HEK293 (cell line): Measurements from ENCODE around the gene ZCCHC24.

Experiments used
- CTCF ChIA-PET: fragments of 350-600 bp; formaldehyde crosslinking; extraction: SDS; loops from one replicate; lab custom pipeline; 2021; ENCODE audit warnings: antibody characterized with exemption; lab: Yijun Ruan, JAX
- POLR2A ChIA-PET: fragments of 300-600 bp; formaldehyde crosslinking; extraction: SDS; loops from one replicate; lab custom pipeline; 2020; ENCODE audit warnings: antibody characterized with exemption, inconsistent platforms; lab: Yijun Ruan, JAX
- H3K27ac ChIP-seq: fragments of 200-500 bp; sonication (Bioruptor generic); 2 replicates; pipeline ENCODE4 v1.5.1; 2014; ENCODE audit warnings: low read depth, low read length, control low read depth, inconsistent platforms; ENCODE audit errors: extremely low read depth
- H3K36me3 ChIP-seq, 2 experiments: fragments of 200-500 bp in 1 of 2; sonication (Bioruptor generic) in 1 of 2; 1 replicate in 1 of 2; 2 replicates in 1 of 2; pipeline ENCODE4 v1.5.1; 2014 to 2017; ENCODE audit warnings: inconsistent platforms in 2 of 2, low read length in 2 of 2; ENCODE audit not compliant: control insufficient read depth in 2 of 2, insufficient read depth in 1 of 2
- H3K4me1 ChIP-seq: fragments of 200-500 bp; sonication (Bioruptor generic); 2 replicates; pipeline ENCODE4 v1.5.1; 2014; ENCODE audit warnings: mild to moderate bottlenecking, low read length, inconsistent platforms; ENCODE audit not compliant: control insufficient read depth, insufficient read depth
- H3K4me3 ChIP-seq: 2 replicates; pipeline ENCODE4 v1.5.1; 2011; ENCODE audit warnings: low read depth, mild to moderate bottlenecking, control low read depth, low read length, moderate library complexity
- H3K9me3 ChIP-seq: fragments of 200-500 bp; sonication (Bioruptor generic); 2 replicates; pipeline ENCODE4 v1.5.1; 2014; ENCODE audit warnings: low read depth, low read length, inconsistent platforms; ENCODE audit not compliant: control insufficient read depth, insufficient read depth
- EGR2 ChIP-seq: fragments of 450-650 bp; formaldehyde crosslinking; IDR thresholded peaks from 2 replicates; pipeline ENCODE4 v1.5.1; 2016; ENCODE audit warnings: low read depth, missing biosample characterization, missing genetic modification characterization
- GLIS2 ChIP-seq: fragments of 450-650 bp; formaldehyde crosslinking; IDR thresholded peaks from 2 replicates; pipeline ENCODE4 v1.5.1; 2016; ENCODE audit warnings: missing biosample characterization, missing genetic modification characterization
- KLF1 ChIP-seq: fragments of 450-650 bp; formaldehyde crosslinking; IDR thresholded peaks from 2 replicates; pipeline ENCODE4 v1.5.1; 2016; ENCODE audit warnings: missing biosample characterization, missing genetic modification characterization
- KLF10 ChIP-seq: fragments of 450-650 bp; IDR thresholded peaks from 2 replicates; pipeline ENCODE4 v1.5.1; 2018; ENCODE audit warnings: missing biosample characterization, mild to moderate bottlenecking, missing genetic modification characterization
- KLF9 ChIP-seq: fragments of 450-650 bp; formaldehyde crosslinking; IDR thresholded peaks from 2 replicates; pipeline ENCODE4 v1.5.1; 2016; ENCODE audit warnings: missing biosample characterization, missing genetic modification characterization, low read depth
- PATZ1 ChIP-seq: fragments of 450-650 bp; formaldehyde crosslinking; IDR thresholded peaks from 2 replicates; pipeline ENCODE4 v1.5.1; 2016; ENCODE audit warnings: missing biosample characterization, missing genetic modification characterization
- RBAK ChIP-seq: fragments of 450-650 bp; formaldehyde crosslinking; IDR thresholded peaks from 2 replicates; pipeline ENCODE4 v1.5.1; 2016; ENCODE audit warnings: missing biosample characterization, missing genetic modification characterization
- SCRT1 ChIP-seq: fragments of 450-650 bp; formaldehyde crosslinking; IDR thresholded peaks from 2 replicates; pipeline ENCODE4 v1.5.1; 2016; ENCODE audit warnings: missing biosample characterization, missing genetic modification characterization, borderline replicate concordance
- SP2 ChIP-seq: fragments of 450-650 bp; formaldehyde crosslinking; IDR thresholded peaks from 2 replicates; pipeline ENCODE4 v1.5.1; 2016; ENCODE audit warnings: missing biosample characterization, missing genetic modification characterization
- SP3 ChIP-seq: fragments of 450-650 bp; formaldehyde crosslinking; IDR thresholded peaks from 2 replicates; pipeline ENCODE4 v1.5.1; 2016; ENCODE audit warnings: missing biosample characterization, missing genetic modification characterization
- ZBTB20 ChIP-seq: fragments of 450-650 bp; formaldehyde crosslinking; IDR thresholded peaks from 2 replicates; pipeline ENCODE4 v1.5.1; 2016; ENCODE audit warnings: missing biosample characterization, missing genetic modification characterization
- ZBTB8A ChIP-seq: fragments of 450-650 bp; formaldehyde crosslinking; IDR thresholded peaks from 2 replicates; pipeline ENCODE4 v1.5.1; 2016; ENCODE audit warnings: missing biosample characterization, missing genetic modification characterization
- ZFHX2 ChIP-seq: fragments of 450-650 bp; formaldehyde crosslinking; conservative IDR thresholded peaks from 2 replicates; pipeline ENCODE4 v1.5.1; 2016; ENCODE audit warnings: missing biosample characterization, missing genetic modification characterization
- ZNF155 ChIP-seq: fragments of 450-650 bp; formaldehyde crosslinking; IDR thresholded peaks from 2 replicates; pipeline ENCODE4 v1.5.1; 2016; ENCODE audit warnings: missing biosample characterization, missing genetic modification characterization
- ZNF157 ChIP-seq: fragments of 450-650 bp; formaldehyde crosslinking; IDR thresholded peaks from 2 replicates; pipeline ENCODE4 v1.5.1; 2016; ENCODE audit warnings: missing biosample characterization, missing genetic modification characterization
- ZNF23 ChIP-seq: fragments of 450-650 bp; formaldehyde crosslinking; IDR thresholded peaks from 2 replicates; pipeline ENCODE4 v1.5.1; 2016; ENCODE audit warnings: missing biosample characterization, missing genetic modification characterization, borderline replicate concordance
- ZNF266 ChIP-seq: fragments of 450-650 bp; formaldehyde crosslinking; IDR thresholded peaks from 2 replicates; pipeline ENCODE4 v1.5.1; 2016; ENCODE audit warnings: missing biosample characterization, missing genetic modification characterization, low read depth
- ZNF302 ChIP-seq: fragments of 450-650 bp; formaldehyde crosslinking; IDR thresholded peaks from 2 replicates; pipeline ENCODE4 v1.5.1; 2016; ENCODE audit warnings: missing biosample characterization, missing genetic modification characterization, low read depth
- ZNF48 ChIP-seq: fragments of 450-650 bp; formaldehyde crosslinking; IDR thresholded peaks from 2 replicates; pipeline ENCODE4 v1.5.1; 2016; ENCODE audit warnings: missing biosample characterization, missing genetic modification characterization
- ZNF501 ChIP-seq: fragments of 450-650 bp; formaldehyde crosslinking; IDR thresholded peaks from 2 replicates; pipeline ENCODE4 v1.5.1; 2016; ENCODE audit warnings: missing biosample characterization, missing genetic modification characterization
- ZNF549 ChIP-seq: fragments of 450-650 bp; IDR thresholded peaks from 2 replicates; pipeline ENCODE4 v1.5.1; 2018; ENCODE audit warnings: missing biosample characterization, missing genetic modification characterization, mild to moderate bottlenecking, inconsistent platforms, moderate library complexity
- ZNF555 ChIP-seq: fragments of 450-650 bp; formaldehyde crosslinking; conservative IDR thresholded peaks from 2 replicates; pipeline ENCODE4 v1.5.1; 2017; ENCODE audit warnings: missing biosample characterization, mild to moderate bottlenecking, missing genetic modification characterization, inconsistent platforms
- ZNF585B ChIP-seq: fragments of 450-650 bp; formaldehyde crosslinking; IDR thresholded peaks from 2 replicates; pipeline ENCODE4 v1.5.1; 2016; ENCODE audit warnings: missing biosample characterization, missing genetic modification characterization
- ZNF600 ChIP-seq: fragments of 450-650 bp; formaldehyde crosslinking; IDR thresholded peaks from 2 replicates; pipeline ENCODE4 v1.5.1; 2016; ENCODE audit warnings: missing biosample characterization, missing genetic modification characterization
- ZNF677 ChIP-seq: fragments of 450-650 bp; IDR thresholded peaks from 2 replicates; pipeline ENCODE4 v1.5.0; 2018; ENCODE audit warnings: missing biosample characterization, mild to moderate bottlenecking, missing genetic modification characterization, moderate library complexity
- ZNF747 ChIP-seq: fragments of 450-650 bp; formaldehyde crosslinking; IDR thresholded peaks from 2 replicates; pipeline ENCODE4 v1.5.1; 2016; ENCODE audit warnings: missing biosample characterization, missing genetic modification characterization
- ZNF776 ChIP-seq: fragments of 450-650 bp; formaldehyde crosslinking; IDR thresholded peaks from 2 replicates; pipeline ENCODE4 v1.5.0; 2017; ENCODE audit warnings: missing biosample characterization, missing genetic modification characterization, borderline replicate concordance
- TF ChIP-seq, protein P1 (sequence below): fragments of 450-650 bp; formaldehyde crosslinking; IDR thresholded peaks from 2 replicates; pipeline ENCODE4 v1.5.1; 2016; ENCODE audit warnings: missing biosample characterization, missing genetic modification characterization
- TF ChIP-seq, protein P2 (sequence below): fragments of 450-650 bp; formaldehyde crosslinking; IDR thresholded peaks from 2 replicates; pipeline ENCODE4 v1.5.1; 2016; ENCODE audit warnings: missing biosample characterization, missing genetic modification characterization
- TF ChIP-seq, protein P3 (sequence below): fragments of 450-650 bp; formaldehyde crosslinking; optimal IDR thresholded peaks from 2 replicates; pipeline ENCODE3; 2016; ENCODE audit warnings: missing biosample characterization, mild to moderate bottlenecking, missing genetic modification characterization
- TF ChIP-seq, protein P4 (sequence below): fragments of 450-650 bp; formaldehyde crosslinking; IDR thresholded peaks from 2 replicates; pipeline ENCODE4; 2016; ENCODE audit warnings: missing biosample characterization, missing genetic modification characterization

The ZCCHC24 gene

DNA sequence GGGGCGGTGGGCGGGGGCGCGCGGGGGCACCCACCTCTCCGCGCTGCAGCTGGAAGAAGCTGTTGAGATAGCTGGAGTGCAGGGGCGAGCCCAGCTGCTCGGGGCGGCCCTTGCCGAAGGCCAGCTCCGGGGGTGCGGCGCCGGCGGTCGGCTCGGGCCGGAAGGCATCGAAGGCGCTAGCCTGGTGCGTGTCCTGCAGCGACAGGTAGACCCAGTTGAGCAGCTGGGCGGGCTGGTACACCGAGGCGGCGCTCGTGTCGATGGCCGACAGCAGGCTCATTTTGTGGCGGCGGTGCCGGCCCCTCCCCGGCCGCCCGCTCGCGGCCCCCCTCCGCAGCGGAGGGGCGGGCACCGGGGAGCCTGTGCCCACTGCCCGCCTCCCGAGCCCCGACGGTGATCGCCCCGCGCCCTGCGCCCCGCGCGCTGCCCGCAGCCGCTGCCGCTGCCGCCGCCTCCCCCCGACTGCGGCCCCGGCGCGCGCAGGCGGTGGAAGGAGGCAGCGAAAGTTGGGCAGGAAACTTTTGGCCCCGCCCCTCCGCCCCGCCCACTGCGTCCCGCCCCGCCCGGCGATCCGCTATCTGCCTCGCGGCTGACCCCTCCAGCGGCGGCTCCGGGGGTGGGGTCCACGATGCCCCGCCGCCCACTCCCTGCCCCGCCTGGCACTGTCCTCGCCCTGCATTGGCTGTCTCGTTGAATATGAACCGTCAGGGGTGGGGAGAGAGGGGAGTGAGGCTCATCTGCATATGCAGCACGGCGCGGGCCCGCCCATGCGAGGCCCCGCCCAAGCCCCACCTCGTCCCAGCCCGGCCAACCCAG is at the start of gene ZCCHC24:
Gene ZCCHC24 (minus strand): TSS at position 464 of the 816 bp plus-strand sequence. CDS start 184 bp downstream, at position 280.
- POLR2A ChIA-PET, result interaction anchor here (0.5 to 1.8 kb wide), 11 partner anchors 9 to 1043 kb away, joined by 3 to 7 read pairs (median 4); no protein-coding TSS in a partner anchor
- Histone ChIP-seq H3K4me3 (peak within 1 kb of the TSS; percentile 60), H3K9me3 (no peaks in the 10 kb centered on the region), H3K36me3 (no peaks in the 10 kb centered on the region), H3K4me1 (peaks cover 15% of the 10 kb centered on the region), H3K27ac (peak within 1 kb of the TSS; percentile 71)
- CTCF ChIA-PET, result interaction anchor here (0.9 to 2.0 kb wide), 5 partner anchors 23 to 69 kb away, joined by 3 to 5 read pairs (median 4); no protein-coding TSS in a partner anchor
- TF ChIP-seq ZNF23 (tag by site-specific recombination) (no peak), RBAK (tag by site-specific recombination) (no peak), ZNF585B (tag by site-specific recombination) (no peak), ZBTB20 (tag by site-specific recombination) (no peak), ZNF549 (tag by site-specific recombination) (no peak), ZNF302 (tag by site-specific recombination) (no peak), SP3 (peak; percentile 94), ZNF677 (tag by site-specific recombination) (no peak), KLF10 (peak; percentile 82), KLF1 (tag by site-specific recombination) (peak; percentile 88), ZNF555 (tag by site-specific recombination) (no peak), ZNF501 (tag by site-specific recombination) (no peak), ZFHX2 (tag by site-specific recombination) (peak; percentile 80), ZNF776 (tag by site-specific recombination) (no peak), ZNF747 (tag by site-specific recombination) (no peak), SP2 (tag by site-specific recombination) (peak; percentile 86), ZNF155 (tag by site-specific recombination) (no peak), PATZ1 (peak; percentile 94), ZNF157 (no peak), EGR2 (tag by site-specific recombination) (peak; percentile 74), ZNF48 (no peak), SCRT1 (tag by site-specific recombination) (no peak), ZNF600 (tag by site-specific recombination) (no peak), KLF9 (peak; percentile 87), ZBTB8A (tag by site-specific recombination) (peak; percentile 6), GLIS2 (tag by site-specific recombination) (peak; percentile 94), ZNF266 (tag by site-specific recombination) (no peak)
- TF ChIP-seq, protein P1, sequence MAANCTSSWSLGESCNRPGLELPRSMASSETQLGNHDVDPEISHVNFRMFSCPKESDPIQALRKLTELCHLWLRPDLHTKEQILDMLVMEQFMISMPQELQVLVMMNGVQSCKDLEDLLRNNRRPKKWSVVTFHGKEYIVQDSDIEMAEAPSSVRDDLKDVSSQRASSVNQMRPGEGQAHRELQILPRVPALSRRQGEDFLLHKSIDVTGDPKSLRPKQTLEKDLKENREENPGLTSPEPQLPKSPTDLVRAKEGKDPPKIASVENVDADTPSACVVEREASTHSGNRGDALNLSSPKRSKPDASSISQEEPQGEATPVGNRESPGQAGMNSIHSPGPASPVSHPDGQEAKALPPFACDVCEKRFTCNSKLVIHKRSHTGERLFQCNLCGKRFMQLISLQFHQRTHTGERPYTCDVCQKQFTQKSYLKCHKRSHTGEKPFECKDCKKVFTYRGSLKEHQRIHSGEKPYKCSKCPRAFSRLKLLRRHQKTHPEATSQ (tag by site-specific recombination), result no peak
- TF ChIP-seq, protein P2, sequence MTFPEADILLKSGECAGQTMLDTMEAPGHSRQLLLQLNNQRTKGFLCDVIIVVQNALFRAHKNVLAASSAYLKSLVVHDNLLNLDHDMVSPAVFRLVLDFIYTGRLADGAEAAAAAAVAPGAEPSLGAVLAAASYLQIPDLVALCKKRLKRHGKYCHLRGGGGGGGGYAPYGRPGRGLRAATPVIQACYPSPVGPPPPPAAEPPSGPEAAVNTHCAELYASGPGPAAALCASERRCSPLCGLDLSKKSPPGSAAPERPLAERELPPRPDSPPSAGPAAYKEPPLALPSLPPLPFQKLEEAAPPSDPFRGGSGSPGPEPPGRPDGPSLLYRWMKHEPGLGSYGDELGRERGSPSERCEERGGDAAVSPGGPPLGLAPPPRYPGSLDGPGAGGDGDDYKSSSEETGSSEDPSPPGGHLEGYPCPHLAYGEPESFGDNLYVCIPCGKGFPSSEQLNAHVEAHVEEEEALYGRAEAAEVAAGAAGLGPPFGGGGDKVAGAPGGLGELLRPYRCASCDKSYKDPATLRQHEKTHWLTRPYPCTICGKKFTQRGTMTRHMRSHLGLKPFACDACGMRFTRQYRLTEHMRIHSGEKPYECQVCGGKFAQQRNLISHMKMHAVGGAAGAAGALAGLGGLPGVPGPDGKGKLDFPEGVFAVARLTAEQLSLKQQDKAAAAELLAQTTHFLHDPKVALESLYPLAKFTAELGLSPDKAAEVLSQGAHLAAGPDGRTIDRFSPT (tag by site-specific recombination), result peak; percentile 82
- TF ChIP-seq, protein P3, sequence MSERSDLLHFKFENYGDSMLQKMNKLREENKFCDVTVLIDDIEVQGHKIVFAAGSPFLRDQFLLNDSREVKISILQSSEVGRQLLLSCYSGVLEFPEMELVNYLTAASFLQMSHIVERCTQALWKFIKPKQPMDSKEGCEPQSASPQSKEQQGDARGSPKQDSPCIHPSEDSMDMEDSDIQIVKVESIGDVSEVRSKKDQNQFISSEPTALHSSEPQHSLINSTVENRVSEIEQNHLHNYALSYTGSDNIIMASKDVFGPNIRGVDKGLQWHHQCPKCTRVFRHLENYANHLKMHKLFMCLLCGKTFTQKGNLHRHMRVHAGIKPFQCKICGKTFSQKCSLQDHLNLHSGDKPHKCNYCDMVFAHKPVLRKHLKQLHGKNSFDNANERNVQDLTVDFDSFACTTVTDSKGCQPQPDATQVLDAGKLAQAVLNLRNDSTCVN, result peak; percentile 48
- TF ChIP-seq, protein P4, sequence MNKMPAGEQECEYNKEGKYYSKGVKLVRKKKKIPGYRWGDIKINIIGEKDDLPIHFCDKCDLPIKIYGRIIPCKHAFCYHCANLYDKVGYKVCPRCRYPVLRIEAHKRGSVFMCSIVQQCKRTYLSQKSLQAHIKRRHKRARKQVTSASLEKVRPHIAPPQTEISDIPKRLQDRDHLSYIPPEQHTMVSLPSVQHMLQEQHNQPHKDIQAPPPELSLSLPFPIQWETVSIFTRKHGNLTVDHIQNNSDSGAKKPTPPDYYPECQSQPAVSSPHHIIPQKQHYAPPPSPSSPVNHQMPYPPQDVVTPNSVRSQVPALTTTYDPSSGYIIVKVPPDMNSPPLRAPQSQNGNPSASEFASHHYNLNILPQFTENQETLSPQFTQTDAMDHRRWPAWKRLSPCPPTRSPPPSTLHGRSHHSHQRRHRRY (tag by site-specific recombination), result no peak
